ENCODE data around the gene GPX8.

GPX8 gene

GRCh38 chr5:55211184-55211874, 51.4 kb downstream of the GPX8 start:
- no peaks in the 10 kb centered on the region for H3K9me3 ChIP-seq (ENCODE audit: control insufficient read depth, low read length)
- H3K27ac ChIP-seq (ENCODE audit: low read depth, low read length, severe bottlenecking): no peak overlapping the region
- no peaks in the 10 kb centered on the region for H3K36me3 ChIP-seq (ENCODE audit: control insufficient read depth, insufficient read depth, low read length)
- WGBS, 2 experiments (ENCODE audit: insufficient coverage in 2 of 2): 60% methylated on average over 1 of the region's 2 CpGs; no CpG with 5 or more reads in 1 of the 2 experiments
- no peak overlapping the region for H3K4me3 ChIP-seq (ENCODE audit: extremely low read depth, insufficient read depth, low read length, poor library complexity, severe bottlenecking)
- H3K4me1 ChIP-seq (ENCODE audit: control insufficient read depth, insufficient read depth, low read length, poor library complexity, severe bottlenecking): no peaks in the 10 kb centered on the region
